Spleen (tissue), 7 donors: ENCODE results near the gene CSH2.

Experiments
- CTCF ChIP-seq, 11 experiments: fragments of 200-600 bp in 7 of 11; fragments of 450-650 bp in 4 of 11; sonication (generic) in 4 of 11; IDR thresholded peaks in 8 of 11; conservative IDR thresholded peaks in 3 of 11; 1 replicate in 7 of 11; 2 replicates in 4 of 11; pipeline versions ENCODE4 v1.4.0 to v1.8.0; 2016 to 2021; ENCODE audit warnings: antibody characterized with exemption in 11 of 11, inconsistent platforms in 4 of 11, mild to moderate bottlenecking in 1 of 11
- POLR2AphosphoS5 ChIP-seq, 3 donors: sonication (generic); formaldehyde crosslinking; IDR thresholded peaks; one replicate each; pipeline ENCODE4 v1.5.1; 2017; ENCODE audit warnings: antibody characterized with exemption in 3 of 3
- donor health status: DM: no; HTN: no; CAD: no; lungs with moderate emphysema.
- donor health status: DM: no; HTN: no; CAD: no.
- donor health status: DM: no; HTN: no; CAD: no.

GRCh38 chr17:63881935-63882601, 8.6 kb upstream of the CSH2 start, which contains the start of gene GH2:
- TF ChIP-seq CTCF (IDR thresholded peaks at IDR 0.05 in 8 of 11, conservative IDR thresholded peaks at IDR 0.05 in 3 of 11) (peak; percentile 39 to 83 (median 66)), POLR2AphosphoS5 (IDR thresholded peaks at IDR 0.05) (no peak)
